Upper lobe of right lung (tissue), 1 donor: ENCODE data around the gene EMILIN2. TPM values are rescaled to one million over a fixed set of nuclear protein-coding genes. Genes with fewer than 3 reads are reported as not detected.

Experiments
- ATAC-seq: fragments of 200-7000 bp; cut with Tn5 transposase; one replicate; pipeline ENCODE4 v1.9.1; 2020; ENCODE audit warnings: mild to moderate bottlenecking, moderate library complexity
- DNase-seq: peaks from one replicate; pipeline ENCODE4 v3.0.0-alpha.2; 2020
- H3K27ac ChIP-seq: fragments of 200-600 bp; one replicate; pipeline ENCODE4 v1.8.0; 2022
- H3K27me3 ChIP-seq: fragments of 200-600 bp; one replicate; pipeline ENCODE4 v1.8.0; 2022; ENCODE audit warnings: mild to moderate bottlenecking
- H3K36me3 ChIP-seq: fragments of 200-600 bp; one replicate; pipeline ENCODE4 v1.8.0; 2022
- H3K4me1 ChIP-seq: fragments of 200-600 bp; one replicate; pipeline ENCODE4 v1.8.0; 2022
- H3K4me3 ChIP-seq: fragments of 200-600 bp; one replicate; pipeline ENCODE4 v1.8.0; 2022; ENCODE audit warnings: mild to moderate bottlenecking
- H3K9me3 ChIP-seq: fragments of 200-600 bp; one replicate; pipeline ENCODE4 v1.8.0; 2022
- intact Hi-C: fragments of 100-400 bp; cut with DNase I; formaldehyde crosslinking; loops from one replicate; pipeline ENCODE4 v1.11.0; 2022
- total RNA-seq: library from RNA; stranded (reverse); fragmentation: NEBNext Ultra II Directional; extraction: Animal tissue kit (Norgen Biotek cat#: 25700); gene quantifications from one replicate; pipeline ENCODE4 v1.2.1, GENCODE V29; 2021
- TF ChIP-seq, protein P1 (sequence below): fragments of 200-600 bp; IDR thresholded peaks from one replicate; pipeline ENCODE4 v1.8.0; 2022; ENCODE audit warnings: antibody characterized with exemption
- donor health status: DM: no; HTN: yes; CAD: no; lungs with severe emphysema.

Gene EMILIN2
- total RNA-seq, 1 donor from 2014 or later: 35.2 TPM

DNA sequence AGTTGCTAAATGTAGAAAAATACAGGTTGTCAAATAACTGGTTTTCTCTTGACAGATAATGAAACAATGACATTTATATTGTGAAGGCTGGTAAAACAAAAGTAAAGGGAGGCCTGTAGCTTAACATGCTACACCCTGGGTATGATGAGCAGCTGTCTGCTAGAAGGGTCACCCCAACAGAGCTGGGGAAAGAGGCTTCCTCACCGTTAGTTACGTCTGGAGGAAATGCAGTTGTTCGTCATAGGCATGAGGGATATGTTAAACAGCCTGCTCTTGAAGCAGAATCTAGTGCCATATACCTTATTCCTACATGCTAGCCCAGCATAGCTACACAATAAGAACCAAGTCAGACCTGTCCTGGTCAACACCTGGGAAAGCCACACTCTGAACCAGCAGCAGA, 116.2 kb downstream of the EMILIN2 start:
- H3K9me3 ChIP-seq: no peaks in the 10 kb centered on the region
- intact Hi-C loops: no loop called here
- no peak overlapping the region for H3K27ac ChIP-seq
- no peak for ATAC-seq
- TF ChIP-seq, protein P1, sequence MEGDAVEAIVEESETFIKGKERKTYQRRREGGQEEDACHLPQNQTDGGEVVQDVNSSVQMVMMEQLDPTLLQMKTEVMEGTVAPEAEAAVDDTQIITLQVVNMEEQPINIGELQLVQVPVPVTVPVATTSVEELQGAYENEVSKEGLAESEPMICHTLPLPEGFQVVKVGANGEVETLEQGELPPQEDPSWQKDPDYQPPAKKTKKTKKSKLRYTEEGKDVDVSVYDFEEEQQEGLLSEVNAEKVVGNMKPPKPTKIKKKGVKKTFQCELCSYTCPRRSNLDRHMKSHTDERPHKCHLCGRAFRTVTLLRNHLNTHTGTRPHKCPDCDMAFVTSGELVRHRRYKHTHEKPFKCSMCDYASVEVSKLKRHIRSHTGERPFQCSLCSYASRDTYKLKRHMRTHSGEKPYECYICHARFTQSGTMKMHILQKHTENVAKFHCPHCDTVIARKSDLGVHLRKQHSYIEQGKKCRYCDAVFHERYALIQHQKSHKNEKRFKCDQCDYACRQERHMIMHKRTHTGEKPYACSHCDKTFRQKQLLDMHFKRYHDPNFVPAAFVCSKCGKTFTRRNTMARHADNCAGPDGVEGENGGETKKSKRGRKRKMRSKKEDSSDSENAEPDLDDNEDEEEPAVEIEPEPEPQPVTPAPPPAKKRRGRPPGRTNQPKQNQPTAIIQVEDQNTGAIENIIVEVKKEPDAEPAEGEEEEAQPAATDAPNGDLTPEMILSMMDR: no peak
- H3K4me3 ChIP-seq: no peak overlapping the region
- DNase-seq: no peak
- peaks cover 51% of the 10 kb centered on the region for H3K4me1 ChIP-seq
- H3K27me3 ChIP-seq: no peaks in the 10 kb centered on the region
- H3K36me3 ChIP-seq: no peaks in the 10 kb centered on the region

DNA sequence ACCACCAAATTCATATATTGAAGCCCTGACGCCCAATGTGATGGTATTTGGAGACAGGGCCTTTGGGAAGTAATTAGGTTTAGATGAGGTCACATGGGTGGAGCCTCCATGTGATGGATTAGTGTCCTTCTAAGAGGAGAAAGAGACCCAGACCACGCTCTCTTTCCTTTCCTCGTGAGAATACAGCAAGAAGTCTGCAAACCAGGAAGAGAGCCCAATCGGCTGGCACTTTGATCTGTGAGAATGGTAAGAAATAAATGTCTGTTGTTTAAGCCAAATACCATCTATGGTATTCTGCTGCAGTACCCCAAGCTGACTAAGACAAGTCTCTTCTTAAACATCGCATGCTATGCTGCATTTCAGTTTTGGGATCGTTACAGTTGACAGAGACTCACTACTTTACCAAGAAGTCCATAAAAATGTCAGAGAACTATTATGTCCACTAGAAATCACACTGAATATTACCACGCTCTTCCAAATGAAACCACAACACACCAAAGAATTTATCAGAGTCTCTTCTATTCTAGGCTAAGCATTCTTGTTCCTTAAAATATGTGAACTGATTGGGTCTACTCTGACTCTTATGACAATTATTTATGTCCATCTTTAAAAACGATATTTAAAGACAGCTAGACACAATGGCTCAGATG, 117.7 kb downstream of the EMILIN2 start:
- Histone ChIP-seq H3K4me1 (peaks cover 52% of the 10 kb centered on the region), H3K27me3 (no peaks in the 10 kb centered on the region), H3K9me3 (no peaks in the 10 kb centered on the region), H3K4me3 (no peak overlapping the region), H3K36me3 (no peaks in the 10 kb centered on the region), H3K27ac (no peak overlapping the region)
- DNase-seq: no peak
- TF ChIP-seq, protein P1: no peak
- intact Hi-C loops: no loop called here
- ATAC-seq: no peak

Other genes starting within 250 kb of the EMILIN2 start
- gene SMCHD1, start 191.3 kb upstream of the EMILIN2 start, total RNA-seq: 54.1 TPM
- gene LPIN2, start 166.1 kb downstream of the EMILIN2 start, total RNA-seq: 50.7 TPM